Vagina (tissue), 2 donors: ENCODE measurements around the gene AMPD3. TPM values are rescaled to one million over a fixed set of nuclear protein-coding genes. Genes with fewer than 3 reads are reported as not detected.
A peak's percentile ranks its signal among the peaks of the same experiment; 100 is the strongest.

Source experiments
- DNase-seq, 2 donors: peaks; one replicate each; pipeline ENCODE4 v3.0.0-alpha.2; 2017; ENCODE audit errors: extremely low spot score in 2 of 2
- H3K27ac ChIP-seq: fragments of 200-600 bp; sonication (generic); one replicate; pipeline ENCODE4 v1.5.1; 2019
- H3K27me3 ChIP-seq: fragments of 200-600 bp; sonication (generic); one replicate; pipeline ENCODE4 v1.5.1; 2019
- H3K36me3 ChIP-seq, 2 donors: fragments of 200-600 bp; sonication (generic); one replicate each; pipeline ENCODE4 v1.5.1; 2017 to 2019
- H3K4me1 ChIP-seq: fragments of 200-600 bp; sonication (generic); one replicate; pipeline ENCODE4 v1.5.1; 2019
- H3K4me3 ChIP-seq, 2 donors: fragments of 200-600 bp; sonication (generic); 1 replicate in 1 of 2; 2 replicates in 1 of 2; pipeline ENCODE4 v1.5.1; 2016 to 2019
- H3K9me3 ChIP-seq: fragments of 200-600 bp; sonication (generic); one replicate; pipeline ENCODE4 v1.5.1; 2019
- POLR2A ChIP-seq, 2 donors: fragments of 450-650 bp; IDR thresholded peaks; one replicate each; pipeline ENCODE4 v1.6.1; 2017; ENCODE audit warnings: antibody characterized with exemption in 2 of 2, mild to moderate bottlenecking in 2 of 2, moderate library complexity in 2 of 2
- POLR2AphosphoS5 ChIP-seq, 2 donors: sonication (generic); formaldehyde crosslinking; IDR thresholded peaks; one replicate each; pipeline ENCODE4 v1.9.0; 2017; ENCODE audit warnings: antibody characterized with exemption in 2 of 2, mild to moderate bottlenecking in 2 of 2, low read depth in 1 of 2; ENCODE audit not compliant: insufficient read depth in 1 of 2
- intact Hi-C: fragments of 100-400 bp; cut with DNase I; formaldehyde crosslinking; loops from one replicate; pipeline ENCODE4 v1.15.1; 2023
- total RNA-seq: library from RNA; depleted of rRNA; stranded (reverse); fragments of >200 nt; gene quantifications from one replicate; pipeline ENCODE4 v1.2.3, GENCODE V29; 2016
- TF ChIP-seq, protein P1 (sequence below), 3 experiments: fragments of 450-650 bp in 2 of 3; fragments of 200-600 bp in 1 of 3; sonication (generic) in 1 of 3; IDR thresholded peaks; one replicate each; pipeline ENCODE4 v1.5.1; 2017 to 2019; ENCODE audit warnings: antibody characterized with exemption in 3 of 3, mild to moderate bottlenecking in 2 of 3, moderate library complexity in 2 of 3

Gene AMPD3
- total RNA-seq, 1 donor from 2014 or later = 20.1 TPM

DNA sequence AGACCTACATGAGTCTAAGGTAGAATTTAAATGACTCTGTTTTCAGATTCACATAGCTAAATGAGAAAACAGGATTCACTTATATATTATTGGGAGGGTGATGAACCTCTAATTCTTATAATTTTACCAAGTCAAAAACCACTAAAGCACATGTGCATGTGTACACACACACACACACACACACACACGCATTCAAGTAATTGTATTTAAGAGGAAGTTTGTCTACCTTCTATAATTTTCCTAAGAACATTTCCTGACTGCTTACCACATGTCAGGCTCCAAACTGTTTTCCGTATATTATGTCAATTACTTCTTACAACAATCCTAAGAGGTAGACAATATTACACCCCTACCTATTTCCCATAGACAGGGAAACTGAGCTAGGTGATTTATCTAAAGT is 79.3 kb downstream of the AMPD3 start:
- Histone ChIP-seq H3K27me3 (no peaks in the 10 kb centered on the region), H3K36me3 (peaks cover 0 to 31% of the 10 kb centered on the region in 2 donors), H3K27ac (no peak overlapping the region), H3K9me3 (no peaks in the 10 kb centered on the region), H3K4me3 (no peak overlapping the region), H3K4me1 (peaks cover 7% of the 10 kb centered on the region)
- intact Hi-C loops = no loop called here
- TF ChIP-seq POLR2A (IDR thresholded peaks at IDR 0.05) (no peak), POLR2AphosphoS5 (IDR thresholded peaks at IDR 0.05; ENCODE audit: insufficient read depth in 1 of 2, low read depth in 1 of 2) (no peak)
- TF ChIP-seq, protein P1, sequence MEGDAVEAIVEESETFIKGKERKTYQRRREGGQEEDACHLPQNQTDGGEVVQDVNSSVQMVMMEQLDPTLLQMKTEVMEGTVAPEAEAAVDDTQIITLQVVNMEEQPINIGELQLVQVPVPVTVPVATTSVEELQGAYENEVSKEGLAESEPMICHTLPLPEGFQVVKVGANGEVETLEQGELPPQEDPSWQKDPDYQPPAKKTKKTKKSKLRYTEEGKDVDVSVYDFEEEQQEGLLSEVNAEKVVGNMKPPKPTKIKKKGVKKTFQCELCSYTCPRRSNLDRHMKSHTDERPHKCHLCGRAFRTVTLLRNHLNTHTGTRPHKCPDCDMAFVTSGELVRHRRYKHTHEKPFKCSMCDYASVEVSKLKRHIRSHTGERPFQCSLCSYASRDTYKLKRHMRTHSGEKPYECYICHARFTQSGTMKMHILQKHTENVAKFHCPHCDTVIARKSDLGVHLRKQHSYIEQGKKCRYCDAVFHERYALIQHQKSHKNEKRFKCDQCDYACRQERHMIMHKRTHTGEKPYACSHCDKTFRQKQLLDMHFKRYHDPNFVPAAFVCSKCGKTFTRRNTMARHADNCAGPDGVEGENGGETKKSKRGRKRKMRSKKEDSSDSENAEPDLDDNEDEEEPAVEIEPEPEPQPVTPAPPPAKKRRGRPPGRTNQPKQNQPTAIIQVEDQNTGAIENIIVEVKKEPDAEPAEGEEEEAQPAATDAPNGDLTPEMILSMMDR (IDR thresholded peaks at IDR 0.05) = no peak
- DNase-seq = no peak

GRCh38 chr11:10537600-10537999 is 82.5 kb downstream of the AMPD3 start:
- TF ChIP-seq, protein P1 (IDR thresholded peaks at IDR 0.05) = no peak
- no peak for TF ChIP-seq POLR2A (IDR thresholded peaks at IDR 0.05)
- no peak for TF ChIP-seq POLR2AphosphoS5 (IDR thresholded peaks at IDR 0.05; ENCODE audit: insufficient read depth in 1 of 2, low read depth in 1 of 2)
- H3K4me1 ChIP-seq = peaks cover 18% of the 10 kb centered on the region
- intact Hi-C loops = no loop called here
- H3K36me3 ChIP-seq = peaks cover 0 to 13% of the 10 kb centered on the region in 2 donors
- no peak overlapping the region for H3K27ac ChIP-seq
- no peaks in the 10 kb centered on the region for H3K27me3 ChIP-seq
- no peak overlapping the region for H3K4me3 ChIP-seq
- H3K9me3 ChIP-seq = no peaks in the 10 kb centered on the region
- DNase-seq = no peak

- no peak for TF ChIP-seq POLR2AphosphoS5 (IDR thresholded peaks at IDR 0.05; ENCODE audit: insufficient read depth in 1 of 2, low read depth in 1 of 2)
- TF ChIP-seq, protein P1 (IDR thresholded peaks at IDR 0.05) = no peak
- no peak for TF ChIP-seq POLR2A (IDR thresholded peaks at IDR 0.05)
- Histone ChIP-seq H3K36me3 (no peaks in the 10 kb centered on the region), H3K9me3 (no peaks in the 10 kb centered on the region), H3K27me3 (no peaks in the 10 kb centered on the region), H3K4me1 (peaks cover 18% of the 10 kb centered on the region), H3K27ac (no peak overlapping the region), H3K4me3 (no peak overlapping the region)
- intact Hi-C loops = no loop called here
- DNase-seq = no peak
Measured at GRCh38 chr11:10538924-10539323, 83.9 kb downstream of the AMPD3 start.

DNA sequence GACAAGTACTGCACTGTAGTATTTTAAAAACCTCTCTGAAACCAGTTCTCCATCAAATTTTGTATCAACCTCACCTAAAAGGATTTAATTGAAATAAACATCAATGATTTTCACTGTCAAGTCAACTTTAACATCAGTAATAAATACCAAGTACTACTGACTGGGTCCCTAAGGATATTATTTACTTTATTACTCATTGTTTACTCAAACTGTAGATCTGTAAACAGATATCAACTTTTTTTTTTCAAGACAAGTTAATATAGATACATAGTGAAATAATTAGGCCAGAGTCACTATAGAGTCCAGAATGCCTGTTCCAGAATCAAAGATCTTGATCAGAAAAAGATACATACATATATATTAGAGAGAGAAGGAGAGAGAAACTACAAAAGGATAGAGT is 84.3 kb downstream of the AMPD3 start:
- H3K27me3 ChIP-seq = no peaks in the 10 kb centered on the region
- no peak for DNase-seq
- no peaks in the 10 kb centered on the region for H3K36me3 ChIP-seq
- H3K4me1 ChIP-seq = peaks cover 18% of the 10 kb centered on the region
- intact Hi-C loops = no loop called here
- H3K9me3 ChIP-seq = no peaks in the 10 kb centered on the region
- no peak overlapping the region for H3K27ac ChIP-seq
- TF ChIP-seq POLR2AphosphoS5 (IDR thresholded peaks at IDR 0.05; ENCODE audit: insufficient read depth in 1 of 2, low read depth in 1 of 2) (no peak), POLR2A (IDR thresholded peaks at IDR 0.05) (no peak)
- TF ChIP-seq, protein P1 (IDR thresholded peaks at IDR 0.05) = no peak
- H3K4me3 ChIP-seq = no peak overlapping the region

DNA sequence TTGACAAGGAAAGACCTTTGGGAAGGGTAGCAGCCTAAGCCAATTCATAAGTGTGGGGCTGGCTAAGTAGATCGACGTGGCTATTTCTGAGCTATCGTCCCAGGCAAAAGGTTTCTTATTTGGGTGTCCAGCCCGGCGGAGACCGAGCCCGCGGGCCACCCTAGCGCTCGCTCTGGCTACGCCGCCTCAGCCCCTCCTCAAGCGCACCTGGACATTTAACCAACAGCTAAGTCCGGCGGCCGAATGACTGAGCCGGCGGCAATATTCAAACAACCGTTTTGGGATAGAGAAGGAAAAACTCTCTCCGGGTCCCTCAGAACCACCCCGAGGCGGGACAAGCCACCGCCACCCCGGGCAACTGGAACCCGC is 85.5 kb downstream of the AMPD3 start:
- intact Hi-C loops = no loop called here
- Histone ChIP-seq H3K27ac (peak overlapping the region; percentile 97), H3K27me3 (no peaks in the 10 kb centered on the region), H3K4me1 (peaks cover 18% of the 10 kb centered on the region), H3K4me3 (peak overlapping the region; percentile 60 to 97), H3K36me3 (no peaks in the 10 kb centered on the region), H3K9me3 (no peaks in the 10 kb centered on the region)
- no peak for DNase-seq
- TF ChIP-seq, protein P1 (IDR thresholded peaks at IDR 0.05) = no peak
- TF ChIP-seq POLR2A (IDR thresholded peaks at IDR 0.05) (no peak), POLR2AphosphoS5 (IDR thresholded peaks at IDR 0.05; ENCODE audit: insufficient read depth in 1 of 2, low read depth in 1 of 2) (no peak)
